ENCODE measurements around the gene RASSF4.

The RASSF4 gene

GRCh38 chr10:44974628-44975430 is 15.2 kb downstream of the RASSF4 start:
- Histone ChIP-seq H3K9ac (ENCODE audit: low read depth in 1 of 2, low read length in 2 of 2) (peak overlapping the region; percentile 68 to 83), H3K9me3 (ENCODE audit: control insufficient read depth in 2 of 2, low read length in 2 of 2) (no peaks in the 10 kb centered on the region), H3K4me1 (ENCODE audit: control insufficient read depth in 2 of 2, insufficient read depth in 2 of 2, low read length in 2 of 2) (peaks cover 35 to 46% of the 10 kb centered on the region in 2 donors), H3K4me3 (ENCODE audit: low read length in 2 of 2) (peak overlapping the region; percentile 64 to 67), H3K27ac (ENCODE audit: low read depth in 2 of 2, low read length in 2 of 2) (peak overlapping the region; percentile 69 to 82), H3K36me3 (ENCODE audit: control insufficient read depth in 2 of 2, insufficient read depth in 2 of 2, low read length in 2 of 2) (peaks cover 7 to 11% of the 10 kb centered on the region in 2 donors), H3K27me3 (ENCODE audit: control insufficient read depth in 2 of 2, insufficient read depth in 2 of 2, low read length in 2 of 2) (no peaks in the 10 kb centered on the region)

- Histone ChIP-seq H3K36me3 (ENCODE audit: control insufficient read depth in 2 of 2, insufficient read depth in 2 of 2, low read length in 2 of 2) (peaks cover 7 to 10% of the 10 kb centered on the region in 2 donors), H3K4me3 (ENCODE audit: low read length in 2 of 2) (peak overlapping the region in 1 of 2 donors; percentile 20), H3K27ac (ENCODE audit: low read depth in 2 of 2, low read length in 2 of 2) (peak overlapping the region in 1 of 2 donors; percentile 82), H3K9ac (ENCODE audit: low read depth in 1 of 2, low read length in 2 of 2) (no peak overlapping the region), H3K9me3 (ENCODE audit: control insufficient read depth in 2 of 2, low read length in 2 of 2) (no peaks in the 10 kb centered on the region), H3K4me1 (ENCODE audit: control insufficient read depth in 2 of 2, insufficient read depth in 2 of 2, low read length in 2 of 2) (peaks cover 37 to 51% of the 10 kb centered on the region in 2 donors), H3K27me3 (ENCODE audit: control insufficient read depth in 2 of 2, insufficient read depth in 2 of 2, low read length in 2 of 2) (no peaks in the 10 kb centered on the region)
Observed at GRCh38 chr10:44975431-44976331, 16.1 kb downstream of the RASSF4 start.

GRCh38 chr10:44976352-44977198 is 17.0 kb downstream of the RASSF4 start:
- H3K9ac ChIP-seq (ENCODE audit: low read depth in 1 of 2, low read length in 2 of 2): peak overlapping the region in 1 of 2 donors; percentile 78
- peak overlapping the region; percentile 67 to 68 for H3K4me3 ChIP-seq (ENCODE audit: low read length in 2 of 2)
- H3K4me1 ChIP-seq (ENCODE audit: control insufficient read depth in 2 of 2, insufficient read depth in 2 of 2, low read length in 2 of 2): peaks cover 40 to 58% of the 10 kb centered on the region in 2 donors
- peak overlapping the region; percentile 77 to 85 for H3K27ac ChIP-seq (ENCODE audit: low read depth in 2 of 2, low read length in 2 of 2)
- H3K27me3 ChIP-seq (ENCODE audit: control insufficient read depth in 2 of 2, insufficient read depth in 2 of 2, low read length in 2 of 2): no peaks in the 10 kb centered on the region
- peaks cover 2 to 6% of the 10 kb centered on the region in 2 donors for H3K36me3 ChIP-seq (ENCODE audit: control insufficient read depth in 2 of 2, insufficient read depth in 2 of 2, low read length in 2 of 2)
- no peaks in the 10 kb centered on the region for H3K9me3 ChIP-seq (ENCODE audit: control insufficient read depth in 2 of 2, low read length in 2 of 2)

GRCh38 chr10:44977287-44978212 is 17.9 kb downstream of the RASSF4 start:
- Histone ChIP-seq H3K9ac (ENCODE audit: low read depth in 1 of 2, low read length in 2 of 2) (peak overlapping the region; percentile 20 to 78), H3K27me3 (ENCODE audit: control insufficient read depth in 2 of 2, insufficient read depth in 2 of 2, low read length in 2 of 2) (no peaks in the 10 kb centered on the region), H3K27ac (ENCODE audit: low read depth in 2 of 2, low read length in 2 of 2) (peak overlapping the region; percentile 77 to 85), H3K36me3 (ENCODE audit: control insufficient read depth in 2 of 2, insufficient read depth in 2 of 2, low read length in 2 of 2) (peaks cover 0 to 3% of the 10 kb centered on the region in 2 donors), H3K4me1 (ENCODE audit: control insufficient read depth in 2 of 2, insufficient read depth in 2 of 2, low read length in 2 of 2) (peaks cover 40 to 63% of the 10 kb centered on the region in 2 donors), H3K9me3 (ENCODE audit: control insufficient read depth in 2 of 2, low read length in 2 of 2) (no peaks in the 10 kb centered on the region), H3K4me3 (ENCODE audit: low read length in 2 of 2) (peak overlapping the region; percentile 67 to 68)

GRCh38 chr10:44978213-44978569 is 18.6 kb downstream of the RASSF4 start:
- H3K4me1 ChIP-seq (ENCODE audit: control insufficient read depth in 2 of 2, insufficient read depth in 2 of 2, low read length in 2 of 2): peaks cover 36 to 61% of the 10 kb centered on the region in 2 donors

GRCh38 chr10:44978570-44979280 is 19.1 kb downstream of the RASSF4 start, which contains the start of gene DEPP1:
Gene DEPP1, minus strand, starts transcription at chr10:44978809. Its CDS starts 779 bp downstream, at chr10:44978030.
- Histone ChIP-seq H3K9ac (ENCODE audit: low read depth in 1 of 2, low read length in 2 of 2) (peak within 1 kb of the TSS; percentile 64 to 78), H3K4me3 (ENCODE audit: low read length in 2 of 2) (peak within 1 kb of the TSS; percentile 67 to 68), H3K27ac (ENCODE audit: low read depth in 2 of 2, low read length in 2 of 2) (peak within 1 kb of the TSS; percentile 77 to 85), H3K27me3 (ENCODE audit: control insufficient read depth in 2 of 2, insufficient read depth in 2 of 2, low read length in 2 of 2) (no peaks in the 10 kb centered on the region), H3K36me3 (ENCODE audit: control insufficient read depth in 2 of 2, insufficient read depth in 2 of 2, low read length in 2 of 2) (peaks cover 3% of the 10 kb centered on the region in 2 donors), H3K9me3 (ENCODE audit: control insufficient read depth in 2 of 2, low read length in 2 of 2) (no peaks in the 10 kb centered on the region), H3K4me1 (ENCODE audit: control insufficient read depth in 2 of 2, insufficient read depth in 2 of 2, low read length in 2 of 2) (peaks cover 30 to 60% of the 10 kb centered on the region in 2 donors)

More at GRCh38 chr10:44978213-44978569, 18.6 kb downstream of the RASSF4 start:
- Histone ChIP-seq H3K27ac (ENCODE audit: low read depth in 2 of 2, low read length in 2 of 2) (peak overlapping the region; percentile 77 to 85), H3K36me3 (ENCODE audit: control insufficient read depth in 2 of 2, insufficient read depth in 2 of 2, low read length in 2 of 2) (peaks cover 0 to 3% of the 10 kb centered on the region in 2 donors), H3K4me3 (ENCODE audit: low read length in 2 of 2) (peak overlapping the region; percentile 67 to 68), H3K27me3 (ENCODE audit: control insufficient read depth in 2 of 2, insufficient read depth in 2 of 2, low read length in 2 of 2) (no peaks in the 10 kb centered on the region), H3K9ac (ENCODE audit: low read depth in 1 of 2, low read length in 2 of 2) (peak overlapping the region; percentile 64 to 78), H3K9me3 (ENCODE audit: control insufficient read depth in 2 of 2, low read length in 2 of 2) (no peaks in the 10 kb centered on the region)

GRCh38 chr10:44979281-44980191 is 19.9 kb downstream of the RASSF4 start:
- no peaks in the 10 kb centered on the region for H3K27me3 ChIP-seq (ENCODE audit: control insufficient read depth in 2 of 2, insufficient read depth in 2 of 2, low read length in 2 of 2)
- H3K36me3 ChIP-seq (ENCODE audit: control insufficient read depth in 2 of 2, insufficient read depth in 2 of 2, low read length in 2 of 2): peaks cover 3 to 5% of the 10 kb centered on the region in 2 donors
- H3K4me1 ChIP-seq (ENCODE audit: control insufficient read depth in 2 of 2, insufficient read depth in 2 of 2, low read length in 2 of 2): peaks cover 23 to 53% of the 10 kb centered on the region in 2 donors
- H3K4me3 ChIP-seq (ENCODE audit: low read length in 2 of 2): no peak overlapping the region
- peak overlapping the region; percentile 77 to 85 for H3K27ac ChIP-seq (ENCODE audit: low read depth in 2 of 2, low read length in 2 of 2)
- H3K9me3 ChIP-seq (ENCODE audit: control insufficient read depth in 2 of 2, low read length in 2 of 2): no peaks in the 10 kb centered on the region
- H3K9ac ChIP-seq (ENCODE audit: low read depth in 1 of 2, low read length in 2 of 2): peak overlapping the region; percentile 27 to 62
